Right forelimb (tissue), 1 donor: ENCODE data around the gene MAP1B.

Experiments
- DNase-seq: peaks from one replicate; pipeline ENCODE4 v3.0.0-alpha.2; 2018

The MAP1B gene

GRCh38 chr5:72199681-72200080, 92.4 kb downstream of the MAP1B start:
- DNase-seq = no peak

- no peak for DNase-seq
Observed at GRCh38 chr5:72202331-72202825, 95.1 kb downstream of the MAP1B start.

- DNase-seq = no peak
Observed at GRCh38 chr5:72203251-72203845, 96.1 kb downstream of the MAP1B start.

GRCh38 chr5:72204946-72205345, 97.7 kb downstream of the MAP1B start:
- DNase-seq = no peak

GRCh38 chr5:72205431-72206009, 98.2 kb downstream of the MAP1B start:
- no peak for DNase-seq

GRCh38 chr5:72206160-72206559, 98.9 kb downstream of the MAP1B start:
- DNase-seq = no peak

- DNase-seq = no peak
Observed at GRCh38 chr5:72206994-72207393, 99.7 kb downstream of the MAP1B start.

- no peak for DNase-seq
Observed at GRCh38 chr5:72208324-72208926, 101.2 kb downstream of the MAP1B start.

GRCh38 chr5:72209147-72210115, 102.2 kb downstream of the MAP1B start:
- DNase-seq = no peak

- no peak for DNase-seq
Observed at GRCh38 chr5:72210888-72211678, 103.8 kb downstream of the MAP1B start.

GRCh38 chr5:72212171-72212570, 104.9 kb downstream of the MAP1B start:
- no peak for DNase-seq

- DNase-seq = no peak
Observed at GRCh38 chr5:72213482-72213881, 106.2 kb downstream of the MAP1B start.

GRCh38 chr5:72214168-72214567, 106.9 kb downstream of the MAP1B start:
- no peak for DNase-seq

- DNase-seq = no peak
Observed at GRCh38 chr5:72216756-72217155, 109.5 kb downstream of the MAP1B start.

GRCh38 chr5:72221099-72221498, 113.8 kb downstream of the MAP1B start:
- no peak for DNase-seq

GRCh38 chr5:72221541-72221940, 114.3 kb downstream of the MAP1B start:
- no peak for DNase-seq

GRCh38 chr5:72222521-72222920, 115.2 kb downstream of the MAP1B start:
- DNase-seq = no peak

- no peak for DNase-seq
Observed at GRCh38 chr5:72223371-72223770, 116.1 kb downstream of the MAP1B start.

GRCh38 chr5:72224946-72225463, 117.7 kb downstream of the MAP1B start:
- no peak for DNase-seq

- DNase-seq = no peak
Observed at GRCh38 chr5:72225741-72226140, 118.5 kb downstream of the MAP1B start.

GRCh38 chr5:72226950-72227349, 119.7 kb downstream of the MAP1B start:
- no peak for DNase-seq

- DNase-seq = no peak
Observed at GRCh38 chr5:72228960-72229359, 121.7 kb downstream of the MAP1B start.
